GM12878 (cell line): ENCODE measurements around the gene NPSR1. TPM values are rescaled to one million over a fixed set of nuclear protein-coding genes. Genes with fewer than 3 reads are reported as not detected.

Experiments
- ATAC-seq: fragments of 200-7000 bp; cut with Tn5 transposase; 3 replicates; pipeline ENCODE4 v1.9.1; 2020; ENCODE audit warnings: mild to moderate bottlenecking, moderate library complexity
- BruUV-seq: library from RNA; stranded (reverse); fragments of 400-500 nt; replicated peaks from 2 replicates; lab custom pipeline; 2021; lab: Mats Ljungman, UMichigan
- CTCF ChIA-PET: fragments of 300-600 bp; sonication (Branson Sonifier 250); formaldehyde crosslinking; extraction: SDS; loops from one replicate; lab custom pipeline; 2021; ENCODE audit warnings: inconsistent platforms; lab: Yijun Ruan, JAX
- POLR2A ChIA-PET: fragments of 350-600 bp; formaldehyde crosslinking; extraction: SDS; loops from one replicate; lab custom pipeline; 2021; ENCODE audit warnings: inconsistent platforms; lab: Charles Lee
- RAD21 ChIA-PET: fragments of 300-600 bp; sonication (Branson Sonifier 250); formaldehyde crosslinking; loops from one replicate; lab custom pipeline; 2023; ENCODE audit warnings: antibody characterized with exemption; ENCODE audit not compliant: unreplicated experiment; lab: Charles Lee
- SMC1A ChIA-PET: fragments of 300-600 bp; sonication (Branson Sonifier 250); formaldehyde crosslinking; loops from one replicate; lab custom pipeline; 2023; ENCODE audit not compliant: unreplicated experiment, uncharacterized antibody; lab: Charles Lee
- DNase-seq: peaks from one replicate; pipeline ENCODE4 v3.0.0-alpha.2; 2011; ENCODE audit warnings: low read depth, low spot score
- FAIRE-seq: peaks from 3 replicates; lab custom pipeline; 2011; peaks lifted over from hg19 to GRCh38; lab: Jason Lieb, UNC
- H2AFZ ChIP-seq: 2 replicates; pipeline ENCODE4 v1.6.0; 2011; ENCODE audit warnings: low read depth, low read length, control low read depth; ENCODE audit not compliant: control insufficient read depth
- H3K27ac ChIP-seq: 2 replicates; pipeline ENCODE4 v1.5.1; 2011; ENCODE audit warnings: control low read depth; ENCODE audit not compliant: control insufficient read depth, insufficient read depth
- H3K27me3 ChIP-seq, 2 experiments: replicated peaks in 1 of 2; 2 replicates each; pipeline versions ENCODE4 v1.6.0 to v1.6.1; 2011; ENCODE audit warnings: low read length in 1 of 2; ENCODE audit not compliant: control insufficient read depth in 2 of 2, insufficient read depth in 2 of 2
- H3K36me3 ChIP-seq, 2 experiments: 2 replicates each; pipeline ENCODE4 v1.5.1; 2011; ENCODE audit warnings: low read length in 1 of 2; ENCODE audit not compliant: control insufficient read depth in 2 of 2, insufficient read depth in 2 of 2
- H3K4me1 ChIP-seq: 2 replicates; pipeline ENCODE4 v1.6.1; 2011; ENCODE audit warnings: mild to moderate bottlenecking, low read length, moderate library complexity, mixed read lengths; ENCODE audit not compliant: control insufficient read depth, insufficient read depth
- H3K4me2 ChIP-seq: 2 replicates; pipeline ENCODE4 v1.6.0; 2011; ENCODE audit warnings: control low read depth; ENCODE audit not compliant: control insufficient read depth, insufficient read depth
- H3K4me3 ChIP-seq: fragments of 200-600 bp; sonication (generic); 2 replicates; pipeline ENCODE4 v1.5.1; 2016
- H3K79me2 ChIP-seq: 2 replicates; pipeline ENCODE4 v1.6.0; 2011; ENCODE audit warnings: low read length; ENCODE audit not compliant: control insufficient read depth, insufficient read depth
- H3K9ac ChIP-seq: 2 replicates; pipeline ENCODE4 v1.8.0; 2011; ENCODE audit warnings: low read length, control low read depth, mixed read lengths; ENCODE audit not compliant: control insufficient read depth, insufficient read depth
- H3K9me3 ChIP-seq: replicated peaks from 3 replicates; pipeline ENCODE4 v1.5.1; 2011; ENCODE audit warnings: mild to moderate bottlenecking, low read length; ENCODE audit not compliant: control insufficient read depth, insufficient read depth
- H4K20me1 ChIP-seq: 2 replicates; pipeline ENCODE4 v1.6.0; 2011; ENCODE audit not compliant: control insufficient read depth, insufficient read depth
- ATF7 ChIP-seq: fragments of 450-650 bp; IDR thresholded peaks from 2 replicates; pipeline ENCODE4 v1.6.1; 2016; ENCODE audit warnings: low read depth, mild to moderate bottlenecking
- BACH1 ChIP-seq: fragments of 450-650 bp; IDR thresholded peaks from 2 replicates; pipeline ENCODE4 v1.6.1; 2017; ENCODE audit warnings: mild to moderate bottlenecking, borderline replicate concordance
- BCLAF1 ChIP-seq: fragments of 450-650 bp; IDR thresholded peaks from 2 replicates; pipeline ENCODE4 v1.6.1; 2017; ENCODE audit warnings: antibody characterized with exemption, mild to moderate bottlenecking, moderate library complexity
- CREB1 ChIP-seq: IDR thresholded peaks from 2 replicates; pipeline ENCODE4 v1.6.1; 2012; ENCODE audit warnings: low read depth, mild to moderate bottlenecking, inconsistent platforms
- EP300 ChIP-seq, 2 experiments: fragments of 150-350 bp in 1 of 2; IDR thresholded peaks; 2 replicates each; pipeline ENCODE4 v1.6.1; 2011 to 2012; ENCODE audit warnings: low read depth in 2 of 2, low read length in 2 of 2, borderline replicate concordance in 1 of 2, improper control_type of control experiment in 1 of 2, inconsistent platforms in 1 of 2; ENCODE audit not compliant: control insufficient read depth in 1 of 2
- HDAC2 ChIP-seq: fragments of 200-600 bp; sonication (generic); IDR thresholded peaks from 2 replicates; pipeline ENCODE4 v1.6.1; 2017
- PRDM15 ChIP-seq: fragments of 450-650 bp; formaldehyde crosslinking; IDR thresholded peaks from 2 replicates; pipeline ENCODE4 v1.4.0; 2020; ENCODE audit warnings: mild to moderate bottlenecking, moderate library complexity
- SREBF2 ChIP-seq: IDR thresholded peaks from 2 replicates; pipeline ENCODE4 v1.6.1; 2012; ENCODE audit warnings: mild to moderate bottlenecking, low read length
- STAT3 ChIP-seq: IDR thresholded peaks from 2 replicates; pipeline ENCODE4 v1.6.1; 2011; ENCODE audit warnings: low read depth, low read length, improper control_type of control experiment
- SUPT20H ChIP-seq: IDR thresholded peaks from 2 replicates; pipeline ENCODE4 v1.6.1; 2011; ENCODE audit warnings: low read depth, mild to moderate bottlenecking, low read length, moderate library complexity, borderline replicate concordance; ENCODE audit not compliant: control insufficient read depth
- ZNF24 ChIP-seq: fragments of 450-650 bp; IDR thresholded peaks from 2 replicates; pipeline ENCODE4 v1.6.1; 2017; ENCODE audit warnings: antibody characterized with exemption, mild to moderate bottlenecking
- WGBS: methylation state at CpG from one replicate; pipeline ENCODE4 v1.1.6; 2016; ENCODE audit warnings: low lambda C conversion rate; ENCODE audit not compliant: insufficient replicate concordance, insufficient coverage; ENCODE audit errors: missing lambda C conversion rate; 5-methylcytosine and 5-hydroxymethylcytosine counted together
- in situ Hi-C: fragments of 300-500 bp; cut with MboI; formaldehyde crosslinking; loops from 9 replicates; pipeline ENCODE4 v1.14.3; 2018; ENCODE audit warnings: mixed read lengths
- intact Hi-C: fragments of 100-400 bp; cut with micrococcal nuclease; formaldehyde crosslinking; loops from one replicate; pipeline ENCODE4 v1.14.2; 2022; ENCODE audit not compliant: unreplicated experiment
- polyA plus RNA-seq, 11 experiments: library from polyadenylated mRNA; depleted of rRNA in 4 of 11; unstranded in 6 of 11; stranded (reverse) in 5 of 11; fragments of >200 nt; fragmentation: Nextera tagmentation in 4 of 11; fragmentation: Illumina TruSeq in 1 of 11; extraction: Ambion mirVana in 4 of 11; extraction: Trizol in 1 of 11; gene quantifications; 1 replicate in 1 of 11; 2 replicates in 10 of 11; pipeline versions ENCODE4 v1.2.1 to v1.2.3, GENCODE V29; 2011 to 2016; ENCODE audit warnings: inconsistent platforms in 2 of 11, missing spikeins in 2 of 11, low read depth in 1 of 11
- total RNA-seq, 4 experiments: library from RNA; depleted of rRNA in 3 of 4; stranded (reverse); fragments of >200 nt in 3 of 4; fragmentation: Illumina TruSeq in 1 of 4; extraction: Trizol in 1 of 4; gene quantifications; 2 replicates each; pipeline versions ENCODE4 v1.2.1 to v1.2.3, GENCODE V29; 2013 to 2021
- TF ChIP-seq, protein P1 (sequence below): IDR thresholded peaks from 2 replicates; pipeline ENCODE4 v1.6.1; 2012; ENCODE audit warnings: low read depth, low read length, improper control_type of control experiment

NPSR1 gene
- total and polyA plus RNA-seq, 10 of the 15 experiments (the other 5 are each of a cell fraction or from before 2014, with no cell fraction given) = 0.20 TPM; not detected in 9

DNA sequence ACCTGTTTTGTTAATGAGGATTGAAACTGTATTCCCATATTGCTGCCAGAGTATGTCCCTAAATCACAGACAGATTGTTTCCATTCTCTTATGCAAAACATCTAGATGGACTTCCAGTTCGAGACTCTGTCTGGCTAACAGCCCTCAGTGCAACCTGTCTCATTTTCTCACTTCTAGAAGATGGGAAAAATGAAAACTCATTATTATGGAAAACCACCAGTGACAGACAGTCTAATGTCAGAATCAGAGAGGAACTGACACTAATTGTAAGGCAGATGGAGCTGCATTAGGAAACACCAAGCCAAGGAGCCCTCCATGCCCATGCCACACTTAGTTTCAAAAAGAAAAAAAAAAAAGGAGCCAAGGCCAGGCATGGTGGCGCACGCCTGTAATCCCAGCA, 61.6 kb downstream of the NPSR1 start:
- FAIRE-seq (no peak), DNase-seq (no peak)
- RAD21 ChIA-PET = interaction anchor here (0.7 to 1.4 kb wide), 4 partner anchors 28 to 38 kb away, joined by 3 read pairs; no protein-coding TSS in a partner anchor

More for the DNA sequence above, 61.6 kb downstream of the NPSR1 start:
- Histone ChIP-seq H3K4me3 (no peak overlapping the region), H3K27me3 (no peaks in the 10 kb centered on the region), H3K79me2 (no peaks in the 10 kb centered on the region), H2AFZ (no peak overlapping the region), H4K20me1 (no peaks in the 10 kb centered on the region), H3K36me3 (no peaks in the 10 kb centered on the region), H3K9ac (no peak overlapping the region), H3K9me3 (no peaks in the 10 kb centered on the region), H3K4me1 (no peaks in the 10 kb centered on the region), H3K27ac (no peak overlapping the region), H3K4me2 (no peak overlapping the region)
- ChIA-PET CTCF (interaction anchor here (0.6 to 1.3 kb wide), 6 partner anchors 11 to 315 kb away, joined by 3 to 5 read pairs (median 4); no protein-coding TSS in a partner anchor), POLR2A (interaction anchor here (1.0 kb wide), 3 partner anchors 11 to 38 kb away, joined by 3 read pairs; no protein-coding TSS in a partner anchor), SMC1A (interaction anchor here (1.1 to 3.4 kb wide), 8 partner anchors 12 to 38 kb away, joined by 3 to 16 read pairs (median 8); no protein-coding TSS in a partner anchor)
- no TSS peak for BruUV-seq
- TF ChIP-seq, protein P1, sequence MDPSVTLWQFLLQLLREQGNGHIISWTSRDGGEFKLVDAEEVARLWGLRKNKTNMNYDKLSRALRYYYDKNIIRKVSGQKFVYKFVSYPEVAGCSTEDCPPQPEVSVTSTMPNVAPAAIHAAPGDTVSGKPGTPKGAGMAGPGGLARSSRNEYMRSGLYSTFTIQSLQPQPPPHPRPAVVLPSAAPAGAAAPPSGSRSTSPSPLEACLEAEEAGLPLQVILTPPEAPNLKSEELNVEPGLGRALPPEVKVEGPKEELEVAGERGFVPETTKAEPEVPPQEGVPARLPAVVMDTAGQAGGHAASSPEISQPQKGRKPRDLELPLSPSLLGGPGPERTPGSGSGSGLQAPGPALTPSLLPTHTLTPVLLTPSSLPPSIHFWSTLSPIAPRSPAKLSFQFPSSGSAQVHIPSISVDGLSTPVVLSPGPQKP = no peak
- TF ChIP-seq SREBF2 (no peak), STAT3 (no peak), SUPT20H (no peak), CREB1 (no peak), HDAC2 (no peak), PRDM15 (CRISPR knock-in tag) (no peak), ZNF24 (no peak), ATF7 (no peak), BACH1 (no peak), BCLAF1 (no peak), EP300 (IDR thresholded peaks at IDR 0.05; ENCODE audit: borderline replicate concordance in 1 of 2, control insufficient read depth in 1 of 2, low read depth in 2 of 2, low read length in 2 of 2) (no peak)
- no peak for ATAC-seq
- in situ Hi-C loops = no loop called here
- WGBS = 56% methylated on average over 3 of the region's 3 CpGs
- intact Hi-C loops = no loop called here
